ENCODE results near the gene TMEM273.

TMEM273 gene

GRCh38 chr10:49107111-49107886 lies 80.9 kb downstream of the TMEM273 start:
- peaks cover 21% of the 10 kb centered on the region for H3K4me1 Mint-ChIP-seq
- H3K27ac Mint-ChIP-seq: no peak overlapping the region
- H3K9me3 Mint-ChIP-seq: no peaks in the 10 kb centered on the region
- no peak overlapping the region for H3K4me3 Mint-ChIP-seq
- no peaks in the 10 kb centered on the region for H3K36me3 Mint-ChIP-seq (ENCODE audit: low read depth)
- no peak for TF ChIP-seq CTCF (IDR thresholded peaks at IDR 0.05)
- DNase-seq: no peak
- H3K27me3 Mint-ChIP-seq (ENCODE audit: low read depth, poor library complexity): peaks cover 30% of the 10 kb centered on the region

GRCh38 chr10:49106451-49106850 lies 81.7 kb downstream of the TMEM273 start:
- no peak for TF ChIP-seq CTCF (IDR thresholded peaks at IDR 0.05)
- H3K4me3 Mint-ChIP-seq: no peak overlapping the region
- peaks cover 3% of the 10 kb centered on the region for H3K9me3 Mint-ChIP-seq
- no peak overlapping the region for H3K27ac Mint-ChIP-seq
- H3K27me3 Mint-ChIP-seq (ENCODE audit: low read depth, poor library complexity): peaks cover 26% of the 10 kb centered on the region
- H3K36me3 Mint-ChIP-seq (ENCODE audit: low read depth): peaks cover 4% of the 10 kb centered on the region
- peaks cover 21% of the 10 kb centered on the region for H3K4me1 Mint-ChIP-seq
- no peak for DNase-seq

GRCh38 chr10:49105076-49105475 lies 83.1 kb downstream of the TMEM273 start:
- H3K9me3 Mint-ChIP-seq: peaks cover 3% of the 10 kb centered on the region
- peaks cover 16% of the 10 kb centered on the region for H3K4me1 Mint-ChIP-seq
- TF ChIP-seq CTCF (IDR thresholded peaks at IDR 0.05): no peak
- H3K36me3 Mint-ChIP-seq (ENCODE audit: low read depth): peaks cover 4% of the 10 kb centered on the region
- no peak overlapping the region for H3K4me3 Mint-ChIP-seq
- no peak for DNase-seq
- no peak overlapping the region for H3K27ac Mint-ChIP-seq
- peaks cover 18% of the 10 kb centered on the region for H3K27me3 Mint-ChIP-seq (ENCODE audit: low read depth, poor library complexity)

Data from nephron progenitor cell (in vitro differentiated cells).